SU-DHL-6 (cell line): Measurements from ENCODE around the gene TLR9.

Experiments
- H2AFZ ChIP-seq: fragments of 200-600 bp; sonication (generic); 2 replicates; pipeline ENCODE4 v1.6.1; 2014; ENCODE audit warnings: low read depth, mild to moderate bottlenecking, moderate library complexity, mixed read lengths, antibody characterized with exemption, low read length; ENCODE audit not compliant: severe bottlenecking
- H3F3A ChIP-seq: fragments of 200-600 bp; shearing (Covaris generic); 2 replicates; pipeline ENCODE4 v1.6.0; 2016; ENCODE audit warnings: antibody characterized with exemption, mild to moderate bottlenecking; ENCODE audit not compliant: insufficient read depth
- H3K27ac ChIP-seq: fragments of 200-600 bp; sonication (generic); 2 replicates; pipeline ENCODE4 v1.5.1; 2016; ENCODE audit warnings: low read depth, mild to moderate bottlenecking, low read length, moderate library complexity, mixed read lengths
- H3K27me3 ChIP-seq: fragments of 200-600 bp; sonication (generic), shearing (Covaris generic); 2 replicates; pipeline ENCODE4 v1.6.0; 2014; ENCODE audit warnings: mild to moderate bottlenecking, low read length
- H3K36me3 ChIP-seq: fragments of 200-600 bp; sonication (generic); 2 replicates; pipeline ENCODE4 v1.6.1; 2014; ENCODE audit warnings: mild to moderate bottlenecking, low read length, mixed read lengths
- H3K4me2 ChIP-seq: fragments of 300-600, 200-600 bp; shearing (Covaris generic), sonication (generic); 2 replicates; pipeline ENCODE4 v1.6.0; 2014; ENCODE audit warnings: low read length, low read depth, mild to moderate bottlenecking; ENCODE audit not compliant: poor library complexity, severe bottlenecking
- H3K4me3 ChIP-seq: fragments of 200-600 bp; sonication (generic); 2 replicates; pipeline ENCODE4 v1.5.1; 2014; ENCODE audit warnings: antibody characterized with exemption, low read length, mild to moderate bottlenecking, mixed read lengths; ENCODE audit not compliant: insufficient read depth, poor library complexity, severe bottlenecking
- H3K79me2 ChIP-seq: fragments of 200-600 bp; sonication (generic); 2 replicates; pipeline ENCODE4 v1.6.1; 2014; ENCODE audit warnings: mild to moderate bottlenecking, low read length, moderate library complexity; ENCODE audit not compliant: insufficient read depth
- H3K9ac ChIP-seq: fragments of 200-600 bp; sonication (generic); 2 replicates; pipeline ENCODE4 v1.7.0; 2014; ENCODE audit warnings: mild to moderate bottlenecking, low read length
- H3K9me2 ChIP-seq: fragments of 200-600 bp; sonication (generic); replicated peaks from 2 replicates; pipeline ENCODE4 v1.6.1; 2014; ENCODE audit warnings: low read length; ENCODE audit not compliant: insufficient read depth
- H3K9me3 ChIP-seq: fragments of 200-600 bp; sonication (generic); 2 replicates; pipeline ENCODE4 v1.6.1; 2014; ENCODE audit warnings: low read length, mixed read lengths; ENCODE audit not compliant: insufficient read depth
- H4K20me1 ChIP-seq: fragments of 200-600 bp; sonication (generic); 2 replicates; pipeline ENCODE4 v1.6.1; 2014; ENCODE audit warnings: low read depth, mild to moderate bottlenecking, antibody characterized with exemption, low read length, moderate library complexity, mixed read lengths
- CTCF ChIP-seq: fragments of 200-600 bp; sonication (generic); IDR thresholded peaks from one replicate; pipeline ENCODE4 v1.5.1; 2017; ENCODE audit warnings: antibody characterized with exemption, mild to moderate bottlenecking, low read length, moderate library complexity; ENCODE audit not compliant: insufficient read depth, poor library complexity, severe bottlenecking
- EZH2phosphoT487 ChIP-seq: fragments of 200-600 bp; sonication (generic), shearing (Covaris generic); conservative IDR thresholded peaks from 2 replicates; pipeline ENCODE4 v1.6.1; 2018; ENCODE audit warnings: mild to moderate bottlenecking, antibody characterized with exemption, low read length, moderate library complexity, mixed read lengths

Gene TLR9

GRCh38 chr3:52257911-52258310, 32.5 kb upstream of the TLR9 start:
- Histone ChIP-seq H3F3A (peaks cover 12% of the 10 kb centered on the region), H4K20me1 (peaks cover 6% of the 10 kb centered on the region; the same call in 1 of the 2 replicates), H3K79me2 (peaks cover 11% of the 10 kb centered on the region)

DNA sequence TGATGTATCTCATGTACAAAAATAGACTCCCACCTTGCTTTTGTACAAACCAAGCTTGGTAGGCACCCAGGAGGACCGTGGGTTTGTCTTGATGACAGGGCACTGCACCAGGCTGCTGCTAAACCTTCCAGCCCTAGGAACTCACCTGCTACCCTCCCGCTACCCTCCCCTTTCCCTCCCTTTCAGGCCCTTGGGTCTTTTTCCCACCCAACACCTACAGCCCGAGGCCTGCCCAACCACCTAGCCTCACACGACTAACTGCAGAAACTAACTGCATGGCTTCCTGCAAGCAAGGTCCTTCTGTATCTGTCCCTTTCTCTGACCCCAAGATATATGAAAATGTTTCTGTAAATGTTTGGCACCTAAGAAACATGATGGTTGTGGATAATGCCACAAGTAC, 31.2 kb upstream of the TLR9 start:
- Histone ChIP-seq H3K4me2 (no peak overlapping the region), H3K9me2 (no peaks in the 10 kb centered on the region), H2AFZ (no peak overlapping the region), H3K9me3 (no peaks in the 10 kb centered on the region), H3K27ac (no peak overlapping the region), H3K4me3 (no peak overlapping the region), H3K79me2 (peaks cover 3% of the 10 kb centered on the region), H3K9ac (no peak overlapping the region), H3K36me3 (peaks cover 42% of the 10 kb centered on the region), H4K20me1 (peaks cover 4% of the 10 kb centered on the region; the same call in 1 of the 2 replicates), H3K27me3 (no peaks in the 10 kb centered on the region), H3F3A (peaks cover 12% of the 10 kb centered on the region)
- TF ChIP-seq CTCF: no peak
- no peak for TF ChIP-seq EZH2phosphoT487

More at GRCh38 chr3:52257911-52258310, 32.5 kb upstream of the TLR9 start:
- no peak overlapping the region for H3K4me3 ChIP-seq
- no peak overlapping the region for H3K9ac ChIP-seq
- no peaks in the 10 kb centered on the region for H3K9me2 ChIP-seq
- H3K4me2 ChIP-seq: no peak overlapping the region
- no peaks in the 10 kb centered on the region for H3K9me3 ChIP-seq
- no peak for TF ChIP-seq CTCF
- TF ChIP-seq EZH2phosphoT487: no peak
- H2AFZ ChIP-seq: no peak overlapping the region
- H3K27ac ChIP-seq: no peak overlapping the region
- no peaks in the 10 kb centered on the region for H3K27me3 ChIP-seq
- H3K36me3 ChIP-seq: peaks cover 44% of the 10 kb centered on the region

- no peaks in the 10 kb centered on the region for H3K27me3 ChIP-seq
- no peak overlapping the region for H3K9ac ChIP-seq
- H3K36me3 ChIP-seq: peaks cover 37% of the 10 kb centered on the region
- H3K79me2 ChIP-seq: peaks cover 3% of the 10 kb centered on the region
- no peaks in the 10 kb centered on the region; the same call in 1 of the 2 replicates for H4K20me1 ChIP-seq
- H3K9me3 ChIP-seq: no peaks in the 10 kb centered on the region
- H3K4me3 ChIP-seq: no peak overlapping the region
- H3K27ac ChIP-seq: no peak overlapping the region
- peaks cover 12% of the 10 kb centered on the region for H3F3A ChIP-seq
- no peak overlapping the region for H3K4me2 ChIP-seq
- no peaks in the 10 kb centered on the region for H3K9me2 ChIP-seq
- no peak overlapping the region for H2AFZ ChIP-seq
- TF ChIP-seq CTCF: no peak
- TF ChIP-seq EZH2phosphoT487: no peak
Measured at GRCh38 chr3:52256159-52256558, 30.7 kb upstream of the TLR9 start.
